RWPE1 (cell line): Measurements from ENCODE around the gene GRIFIN.

Source experiments
- CTCF ChIA-PET: fragments of 350-600 bp; sonication (Branson Sonifier 250); formaldehyde crosslinking; extraction: SDS; loops from one replicate; lab custom pipeline; 2021; lab: Yijun Ruan, JAX
- POLR2A ChIA-PET: fragments of 400-600 bp; formaldehyde crosslinking; extraction: SDS; loops from one replicate; lab custom pipeline; 2020; ENCODE audit warnings: antibody characterized with exemption; ENCODE audit not compliant: low non-redundant PET; lab: Yijun Ruan, JAX
- DNase-seq: peaks from one replicate; pipeline ENCODE4 v3.0.0; 2012; ENCODE audit warnings: low spot score
- H3K27ac ChIP-seq: fragments of 450-650 bp; 2 replicates; pipeline ENCODE4 v1.5.1; 2017
- CTCF ChIP-seq: fragments of 450-650 bp; conservative IDR thresholded peaks from 2 replicates; pipeline ENCODE4 v1.5.1; 2017; ENCODE audit warnings: low read depth, mild to moderate bottlenecking

GRIFIN gene

GRCh38 chr7:2495418-2496299, 19.5 kb upstream of the GRIFIN start:
- CTCF ChIA-PET = interaction anchor here (0.7 kb wide), 1 partner anchor 25 kb away, joined by 5 read pairs; no protein-coding TSS in a partner anchor
- POLR2A ChIA-PET = no interaction called here
- no peak overlapping the region for H3K27ac ChIP-seq

GRCh38 chr7:2494191-2495130, 18.3 kb upstream of the GRIFIN start:
- H3K27ac ChIP-seq = no peak overlapping the region
- POLR2A ChIA-PET = no interaction called here
- CTCF ChIA-PET = no interaction called here
- TF ChIP-seq CTCF = no peak
- DNase-seq = no peak

More at GRCh38 chr7:2495418-2496299, 19.5 kb upstream of the GRIFIN start:
- TF ChIP-seq CTCF = no peak
- DNase-seq = no peak

- H3K27ac ChIP-seq = no peak overlapping the region
- CTCF ChIA-PET = no interaction called here
- POLR2A ChIA-PET = no interaction called here
- no peak for TF ChIP-seq CTCF
- no peak for DNase-seq
Measured at GRCh38 chr7:2493205-2494164, 17.3 kb upstream of the GRIFIN start.

- ChIA-PET POLR2A (no interaction called here), CTCF (no interaction called here)
- TF ChIP-seq CTCF = no peak
- no peak overlapping the region for H3K27ac ChIP-seq
- no peak for DNase-seq
Measured at GRCh38 chr7:2492038-2492437, 15.8 kb upstream of the GRIFIN start.

- POLR2A ChIA-PET = no interaction called here
- TF ChIP-seq CTCF = no peak
- H3K27ac ChIP-seq = no peak overlapping the region
- CTCF ChIA-PET = no interaction called here
- DNase-seq = no peak
Measured at GRCh38 chr7:2490181-2490651, 14.0 kb upstream of the GRIFIN start.
